Measurements from ENCODE around the gene KCNAB3.

DNA sequence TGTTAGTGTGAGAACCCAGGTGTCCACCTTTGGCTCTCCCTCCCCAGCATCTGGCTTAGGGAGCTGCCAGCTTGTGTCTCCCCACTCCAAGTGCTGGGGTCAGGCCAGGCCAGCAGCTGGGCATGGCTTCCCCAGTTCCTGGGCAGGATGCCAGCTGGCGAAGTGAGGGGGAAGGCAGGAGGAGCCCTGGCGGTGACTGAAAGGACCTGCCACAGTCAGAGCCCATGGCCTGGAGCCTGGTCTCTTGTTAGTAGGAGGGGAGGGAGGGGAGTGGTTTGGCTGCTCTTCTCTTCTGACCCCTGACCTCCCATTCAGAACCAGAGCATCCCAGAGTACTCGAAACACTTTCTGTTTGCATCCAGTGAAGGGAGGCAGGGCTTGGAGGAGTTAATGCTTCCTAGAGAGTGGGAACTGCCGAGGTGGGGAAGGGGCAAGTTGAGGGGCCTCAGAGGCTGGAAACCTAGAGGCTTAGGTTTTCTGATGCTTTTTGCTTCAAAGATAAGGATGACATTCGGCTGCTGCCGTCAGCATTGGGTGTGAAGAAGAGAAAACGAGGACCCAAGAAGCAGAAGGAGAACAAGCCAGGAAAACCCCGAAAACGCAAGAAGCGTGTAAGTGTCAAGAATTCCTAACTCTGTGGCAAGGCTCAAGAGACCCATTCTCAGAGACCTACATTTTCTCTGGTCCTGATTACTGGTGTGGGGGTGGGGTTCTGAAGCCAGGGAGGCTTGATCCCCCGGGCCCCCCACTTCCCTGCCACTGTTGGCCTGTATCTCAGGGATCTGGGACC, 40.3 kb downstream of the KCNAB3 start:
- TF ChIP-seq, protein P1, sequence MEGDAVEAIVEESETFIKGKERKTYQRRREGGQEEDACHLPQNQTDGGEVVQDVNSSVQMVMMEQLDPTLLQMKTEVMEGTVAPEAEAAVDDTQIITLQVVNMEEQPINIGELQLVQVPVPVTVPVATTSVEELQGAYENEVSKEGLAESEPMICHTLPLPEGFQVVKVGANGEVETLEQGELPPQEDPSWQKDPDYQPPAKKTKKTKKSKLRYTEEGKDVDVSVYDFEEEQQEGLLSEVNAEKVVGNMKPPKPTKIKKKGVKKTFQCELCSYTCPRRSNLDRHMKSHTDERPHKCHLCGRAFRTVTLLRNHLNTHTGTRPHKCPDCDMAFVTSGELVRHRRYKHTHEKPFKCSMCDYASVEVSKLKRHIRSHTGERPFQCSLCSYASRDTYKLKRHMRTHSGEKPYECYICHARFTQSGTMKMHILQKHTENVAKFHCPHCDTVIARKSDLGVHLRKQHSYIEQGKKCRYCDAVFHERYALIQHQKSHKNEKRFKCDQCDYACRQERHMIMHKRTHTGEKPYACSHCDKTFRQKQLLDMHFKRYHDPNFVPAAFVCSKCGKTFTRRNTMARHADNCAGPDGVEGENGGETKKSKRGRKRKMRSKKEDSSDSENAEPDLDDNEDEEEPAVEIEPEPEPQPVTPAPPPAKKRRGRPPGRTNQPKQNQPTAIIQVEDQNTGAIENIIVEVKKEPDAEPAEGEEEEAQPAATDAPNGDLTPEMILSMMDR (IDR thresholded peaks at IDR 0.05; ENCODE audit: poor library complexity, severe bottlenecking): no peak
- TF ChIP-seq EZH2 (IDR thresholded peaks at IDR 0.05; ENCODE audit: borderline replicate concordance, insufficient read depth, low read length, poor library complexity, severe bottlenecking) (no peak), POLR2AphosphoS5 (IDR thresholded peaks at IDR 0.05) (no peak), EP300 (conservative IDR thresholded peaks at IDR 0.05; ENCODE audit: poor library complexity, severe bottlenecking) (no peak), TAF1 (IDR thresholded peaks at IDR 0.05; ENCODE audit: low read depth) (no peak), SMC3 (conservative IDR thresholded peaks at IDR 0.05; ENCODE audit: poor library complexity) (no peak), RAD21 (conservative IDR thresholded peaks at IDR 0.05) (no peak), MXI1 (conservative IDR thresholded peaks at IDR 0.05; ENCODE audit: poor library complexity, severe bottlenecking) (no peak)
- TF ChIP-seq, protein P2, sequence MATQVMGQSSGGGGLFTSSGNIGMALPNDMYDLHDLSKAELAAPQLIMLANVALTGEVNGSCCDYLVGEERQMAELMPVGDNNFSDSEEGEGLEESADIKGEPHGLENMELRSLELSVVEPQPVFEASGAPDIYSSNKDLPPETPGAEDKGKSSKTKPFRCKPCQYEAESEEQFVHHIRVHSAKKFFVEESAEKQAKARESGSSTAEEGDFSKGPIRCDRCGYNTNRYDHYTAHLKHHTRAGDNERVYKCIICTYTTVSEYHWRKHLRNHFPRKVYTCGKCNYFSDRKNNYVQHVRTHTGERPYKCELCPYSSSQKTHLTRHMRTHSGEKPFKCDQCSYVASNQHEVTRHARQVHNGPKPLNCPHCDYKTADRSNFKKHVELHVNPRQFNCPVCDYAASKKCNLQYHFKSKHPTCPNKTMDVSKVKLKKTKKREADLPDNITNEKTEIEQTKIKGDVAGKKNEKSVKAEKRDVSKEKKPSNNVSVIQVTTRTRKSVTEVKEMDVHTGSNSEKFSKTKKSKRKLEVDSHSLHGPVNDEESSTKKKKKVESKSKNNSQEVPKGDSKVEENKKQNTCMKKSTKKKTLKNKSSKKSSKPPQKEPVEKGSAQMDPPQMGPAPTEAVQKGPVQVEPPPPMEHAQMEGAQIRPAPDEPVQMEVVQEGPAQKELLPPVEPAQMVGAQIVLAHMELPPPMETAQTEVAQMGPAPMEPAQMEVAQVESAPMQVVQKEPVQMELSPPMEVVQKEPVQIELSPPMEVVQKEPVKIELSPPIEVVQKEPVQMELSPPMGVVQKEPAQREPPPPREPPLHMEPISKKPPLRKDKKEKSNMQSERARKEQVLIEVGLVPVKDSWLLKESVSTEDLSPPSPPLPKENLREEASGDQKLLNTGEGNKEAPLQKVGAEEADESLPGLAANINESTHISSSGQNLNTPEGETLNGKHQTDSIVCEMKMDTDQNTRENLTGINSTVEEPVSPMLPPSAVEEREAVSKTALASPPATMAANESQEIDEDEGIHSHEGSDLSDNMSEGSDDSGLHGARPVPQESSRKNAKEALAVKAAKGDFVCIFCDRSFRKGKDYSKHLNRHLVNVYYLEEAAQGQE (IDR thresholded peaks at IDR 0.05; ENCODE audit: borderline replicate concordance): no peak
